SU-DHL-6 (cell line): ENCODE results near the gene GPRC5D.

Experiments
- H2AFZ ChIP-seq: fragments of 200-600 bp; sonication (generic); 2 replicates; pipeline ENCODE4 v1.6.1; 2014; ENCODE audit warnings: low read depth, mild to moderate bottlenecking, moderate library complexity, mixed read lengths, antibody characterized with exemption, low read length; ENCODE audit not compliant: severe bottlenecking
- H3F3A ChIP-seq: fragments of 200-600 bp; shearing (Covaris generic); 2 replicates; pipeline ENCODE4 v1.6.0; 2016; ENCODE audit warnings: antibody characterized with exemption, mild to moderate bottlenecking; ENCODE audit not compliant: insufficient read depth
- H3K27ac ChIP-seq: fragments of 200-600 bp; sonication (generic); 2 replicates; pipeline ENCODE4 v1.5.1; 2016; ENCODE audit warnings: low read depth, mild to moderate bottlenecking, low read length, moderate library complexity, mixed read lengths
- H3K27me3 ChIP-seq: fragments of 200-600 bp; sonication (generic), shearing (Covaris generic); 2 replicates; pipeline ENCODE4 v1.6.0; 2014; ENCODE audit warnings: mild to moderate bottlenecking, low read length
- H3K36me3 ChIP-seq: fragments of 200-600 bp; sonication (generic); 2 replicates; pipeline ENCODE4 v1.6.1; 2014; ENCODE audit warnings: mild to moderate bottlenecking, low read length, mixed read lengths
- H3K4me2 ChIP-seq: fragments of 300-600, 200-600 bp; shearing (Covaris generic), sonication (generic); 2 replicates; pipeline ENCODE4 v1.6.0; 2014; ENCODE audit warnings: low read length, low read depth, mild to moderate bottlenecking; ENCODE audit not compliant: poor library complexity, severe bottlenecking
- H3K4me3 ChIP-seq: fragments of 200-600 bp; sonication (generic); 2 replicates; pipeline ENCODE4 v1.5.1; 2014; ENCODE audit warnings: antibody characterized with exemption, low read length, mild to moderate bottlenecking, mixed read lengths; ENCODE audit not compliant: insufficient read depth, poor library complexity, severe bottlenecking
- H3K79me2 ChIP-seq: fragments of 200-600 bp; sonication (generic); 2 replicates; pipeline ENCODE4 v1.6.1; 2014; ENCODE audit warnings: mild to moderate bottlenecking, low read length, moderate library complexity; ENCODE audit not compliant: insufficient read depth
- H3K9ac ChIP-seq: fragments of 200-600 bp; sonication (generic); 2 replicates; pipeline ENCODE4 v1.7.0; 2014; ENCODE audit warnings: mild to moderate bottlenecking, low read length
- H3K9me2 ChIP-seq: fragments of 200-600 bp; sonication (generic); replicated peaks from 2 replicates; pipeline ENCODE4 v1.6.1; 2014; ENCODE audit warnings: low read length; ENCODE audit not compliant: insufficient read depth
- H3K9me3 ChIP-seq: fragments of 200-600 bp; sonication (generic); 2 replicates; pipeline ENCODE4 v1.6.1; 2014; ENCODE audit warnings: low read length, mixed read lengths; ENCODE audit not compliant: insufficient read depth
- H4K20me1 ChIP-seq: fragments of 200-600 bp; sonication (generic); 2 replicates; pipeline ENCODE4 v1.6.1; 2014; ENCODE audit warnings: low read depth, mild to moderate bottlenecking, antibody characterized with exemption, low read length, moderate library complexity, mixed read lengths
- CTCF ChIP-seq: fragments of 200-600 bp; sonication (generic); IDR thresholded peaks from one replicate; pipeline ENCODE4 v1.5.1; 2017; ENCODE audit warnings: antibody characterized with exemption, mild to moderate bottlenecking, low read length, moderate library complexity; ENCODE audit not compliant: insufficient read depth, poor library complexity, severe bottlenecking
- EZH2phosphoT487 ChIP-seq: fragments of 200-600 bp; sonication (generic), shearing (Covaris generic); conservative IDR thresholded peaks from 2 replicates; pipeline ENCODE4 v1.6.1; 2018; ENCODE audit warnings: mild to moderate bottlenecking, antibody characterized with exemption, low read length, moderate library complexity, mixed read lengths

GPRC5D gene

GRCh38 chr12:12907552-12907951, 44.4 kb downstream of the GPRC5D start:
- H3K36me3 ChIP-seq, result no peaks in the 10 kb centered on the region
- H3K79me2 ChIP-seq, result no peaks in the 10 kb centered on the region
- H3F3A ChIP-seq, result no peaks in the 10 kb centered on the region
- no peaks in the 10 kb centered on the region for H3K9me2 ChIP-seq
- TF ChIP-seq CTCF (no peak), EZH2phosphoT487 (no peak)
- no peaks in the 10 kb centered on the region for H4K20me1 ChIP-seq
- no peak overlapping the region for H3K4me2 ChIP-seq
- no peak overlapping the region for H3K27ac ChIP-seq
- no peak overlapping the region for H3K4me3 ChIP-seq
- H3K9me3 ChIP-seq, result no peaks in the 10 kb centered on the region
- H2AFZ ChIP-seq, result no peak overlapping the region
- H3K9ac ChIP-seq, result no peak overlapping the region
- no peaks in the 10 kb centered on the region for H3K27me3 ChIP-seq

- no peak overlapping the region for H2AFZ ChIP-seq
- H3K9ac ChIP-seq, result no peak overlapping the region
- no peaks in the 10 kb centered on the region for H3K27me3 ChIP-seq
- H3F3A ChIP-seq, result no peaks in the 10 kb centered on the region
- H3K4me2 ChIP-seq, result no peak overlapping the region
- no peak overlapping the region for H3K27ac ChIP-seq
- no peaks in the 10 kb centered on the region for H3K79me2 ChIP-seq
- no peak for TF ChIP-seq EZH2phosphoT487
- no peaks in the 10 kb centered on the region for H4K20me1 ChIP-seq
- no peaks in the 10 kb centered on the region for H3K36me3 ChIP-seq
- no peaks in the 10 kb centered on the region for H3K9me2 ChIP-seq
- no peaks in the 10 kb centered on the region for H3K9me3 ChIP-seq
- H3K4me3 ChIP-seq, result no peak overlapping the region
Measured at GRCh38 chr12:12903642-12904609, 48.0 kb downstream of the GPRC5D start.

- Histone ChIP-seq H3K79me2 (no peaks in the 10 kb centered on the region), H2AFZ (no peak overlapping the region), H4K20me1 (no peaks in the 10 kb centered on the region), H3F3A (no peaks in the 10 kb centered on the region), H3K9me2 (no peaks in the 10 kb centered on the region), H3K27me3 (no peaks in the 10 kb centered on the region), H3K9ac (no peak overlapping the region), H3K4me2 (no peak overlapping the region), H3K4me3 (no peak overlapping the region), H3K36me3 (no peaks in the 10 kb centered on the region), H3K27ac (no peak overlapping the region), H3K9me3 (no peaks in the 10 kb centered on the region)
- TF ChIP-seq CTCF (no peak), EZH2phosphoT487 (no peak)
Measured at GRCh38 chr12:12902036-12902435, 49.9 kb downstream of the GPRC5D start.
